GM12864 (cell line): ENCODE data around the gene SMAD1.
"Not testable (repeated sequence)": the region's sequence is repeated elsewhere in the genome, so short reads cannot be mapped to it uniquely, and the experiment has no call there.

Experiments used
- DNase-seq: peaks from one replicate; pipeline ENCODE4 v3.0.0-alpha.2; 2011; ENCODE audit warnings: low read depth
- H3K4me3 ChIP-seq: 2 replicates; pipeline ENCODE4 v1.5.1; 2011; ENCODE audit warnings: mild to moderate bottlenecking, low read depth, low read length, control low read depth
- CTCF ChIP-seq: IDR thresholded peaks from 2 replicates; pipeline ENCODE4 v1.5.1; 2011; ENCODE audit warnings: low read depth, mild to moderate bottlenecking, moderate library complexity, low read length, control low read depth, inconsistent platforms; ENCODE audit errors: missing control alignments

SMAD1 gene

GRCh38 chr4:145587088-145587754, 105.6 kb downstream of the SMAD1 start:
- no peak for TF ChIP-seq CTCF
- no peak overlapping the region for H3K4me3 ChIP-seq
- DNase-seq = no peak

DNA sequence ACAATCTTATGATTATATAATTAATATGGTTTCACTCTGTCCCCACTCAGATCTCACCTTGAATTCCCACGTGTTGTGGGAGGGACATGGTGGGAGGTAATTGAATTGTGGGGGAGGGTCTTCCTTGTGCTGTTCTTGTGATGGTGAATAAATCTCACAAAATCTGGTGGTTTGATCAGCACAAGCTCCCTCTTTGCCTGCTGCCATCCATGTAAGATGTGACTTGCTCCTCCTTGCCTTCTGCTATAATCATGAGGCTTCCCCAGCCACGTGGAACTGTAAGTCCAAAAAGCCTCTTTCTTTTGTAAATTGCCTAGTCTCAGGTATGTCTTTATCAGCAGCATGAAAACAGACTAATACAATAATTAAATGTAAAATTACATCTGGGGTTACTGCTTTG, 107.7 kb downstream of the SMAD1 start:
- not testable (repeated sequence) for DNase-seq, H3K4me3 ChIP-seq

DNA sequence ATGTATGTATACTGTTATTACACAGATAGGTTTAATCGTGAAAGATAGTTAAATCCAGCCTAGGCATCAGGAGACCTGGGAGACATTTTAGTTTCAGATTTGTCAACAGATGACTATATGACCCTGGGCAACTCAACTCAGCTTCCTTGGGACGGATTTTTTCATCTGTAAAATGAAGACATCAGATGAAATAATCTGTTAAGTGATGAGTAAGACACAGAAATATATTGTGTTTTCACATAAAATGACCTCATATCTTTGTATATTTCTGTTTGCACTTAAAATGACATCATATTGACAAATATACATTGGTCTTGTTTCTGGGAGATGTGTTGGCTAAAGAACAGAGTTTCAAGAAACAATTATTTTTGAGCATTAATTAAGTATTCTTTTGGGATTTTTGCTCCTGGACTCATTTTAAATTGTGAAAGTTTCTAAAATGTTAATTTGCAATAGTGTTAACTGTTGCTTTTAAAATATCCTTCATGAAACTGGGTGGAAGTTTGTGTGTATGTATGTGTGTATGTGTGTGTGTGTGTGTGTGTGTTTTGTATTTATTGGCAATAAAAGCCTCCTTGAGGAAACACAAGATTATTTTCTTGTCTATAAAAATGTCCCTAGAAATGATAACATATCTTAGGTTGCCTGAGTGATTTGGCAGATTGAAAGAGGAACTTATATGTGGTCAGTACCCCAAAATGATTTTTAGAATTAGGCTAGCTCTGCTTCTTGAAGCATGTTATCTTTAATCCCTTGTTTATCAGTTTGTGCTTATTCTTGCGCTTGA, 108.5 kb downstream of the SMAD1 start:
- DNase-seq = no peak
- TF ChIP-seq CTCF = no peak
- H3K4me3 ChIP-seq = no peak overlapping the region

- no peak for TF ChIP-seq CTCF
- DNase-seq = no peak
- no peak overlapping the region for H3K4me3 ChIP-seq
Observed at GRCh38 chr4:145602129-145602760, 120.6 kb downstream of the SMAD1 start.

- no peak for TF ChIP-seq CTCF
Observed at GRCh38 chr4:145605941-145606340, 124.3 kb downstream of the SMAD1 start.

More at GRCh38 chr4:145605941-145606340, 124.3 kb downstream of the SMAD1 start:
- H3K4me3 ChIP-seq = no peak overlapping the region
- no peak for DNase-seq
